Stomach smooth muscle (tissue), 2 donors: ENCODE data around the gene TMEM8B.
"Not testable (repeated sequence)": the region's sequence is repeated elsewhere in the genome, so short reads cannot be mapped to it uniquely, and the experiment has no call there.

Experiments used
- H3K27ac ChIP-seq: one replicate; pipeline ENCODE4 v1.7.0; 2013; ENCODE audit warnings: mild to moderate bottlenecking, low read length, inconsistent platforms
- H3K27me3 ChIP-seq, 2 donors: one replicate each; pipeline ENCODE4 v1.7.0; 2013; ENCODE audit warnings: low read length in 2 of 2; ENCODE audit not compliant: insufficient read depth in 2 of 2, control insufficient read depth in 1 of 2
- H3K36me3 ChIP-seq, 2 donors: one replicate each; pipeline ENCODE4 v1.7.0; 2013; ENCODE audit warnings: low read length in 2 of 2; ENCODE audit not compliant: control insufficient read depth in 2 of 2, insufficient read depth in 2 of 2
- H3K4me1 ChIP-seq: one replicate; pipeline ENCODE4 v1.7.0; 2013; ENCODE audit warnings: low read length; ENCODE audit not compliant: control insufficient read depth, insufficient read depth
- H3K4me3 ChIP-seq, 2 donors: one replicate each; pipeline ENCODE4 v1.7.0; 2013; ENCODE audit warnings: low read length in 2 of 2
- H3K9ac ChIP-seq, 2 donors: one replicate each; pipeline ENCODE4 v1.7.0; 2013; ENCODE audit warnings: low read length in 2 of 2, mild to moderate bottlenecking in 1 of 2
- H3K9me3 ChIP-seq, 2 donors: one replicate each; pipeline ENCODE4 v1.7.0; 2013; ENCODE audit warnings: low read length in 2 of 2; ENCODE audit not compliant: control insufficient read depth in 2 of 2
- donor health status: healthy.
- donor health status: Pancreatic carcinoma.

Gene TMEM8B

GRCh38 chr9:35897376-35898099 is 68.5 kb downstream of the TMEM8B start:
- not testable (repeated sequence) for H3K9me3 ChIP-seq, H3K36me3 ChIP-seq, H3K9ac ChIP-seq, H3K27me3 ChIP-seq, H3K27ac ChIP-seq, H3K4me3 ChIP-seq, H3K4me1 ChIP-seq

- no peaks in the 10 kb centered on the region for H3K36me3 ChIP-seq
- no peak overlapping the region for H3K9ac ChIP-seq
- H3K4me3 ChIP-seq, result no peak overlapping the region
- no peak overlapping the region for H3K27ac ChIP-seq
- no peaks in the 10 kb centered on the region for H3K4me1 ChIP-seq
- H3K27me3 ChIP-seq, result peaks cover 0 to 3% of the 10 kb centered on the region in 2 donors
- no peaks in the 10 kb centered on the region for H3K9me3 ChIP-seq
These were observed 69.3 kb downstream of the TMEM8B start for GRCh38 chr9:35898337-35898736.

- Histone ChIP-seq H3K27ac (no peak overlapping the region), H3K36me3 (no peaks in the 10 kb centered on the region), H3K4me3 (no peak overlapping the region), H3K27me3 (peaks cover 0 to 3% of the 10 kb centered on the region in 2 donors), H3K9me3 (no peaks in the 10 kb centered on the region), H3K4me1 (no peaks in the 10 kb centered on the region), H3K9ac (no peak overlapping the region)
These were observed 70.0 kb downstream of the TMEM8B start for GRCh38 chr9:35899021-35899420.

- Histone ChIP-seq H3K27ac (no peak overlapping the region), H3K4me1 (peaks cover 34% of the 10 kb centered on the region), H3K36me3 (no peaks in the 10 kb centered on the region), H3K9ac (no peak overlapping the region), H3K9me3 (no peaks in the 10 kb centered on the region), H3K4me3 (no peak overlapping the region), H3K27me3 (peaks cover 0 to 3% of the 10 kb centered on the region in 2 donors)
These were observed 74.0 kb downstream of the TMEM8B start for GRCh38 chr9:35903049-35903448.

DNA sequence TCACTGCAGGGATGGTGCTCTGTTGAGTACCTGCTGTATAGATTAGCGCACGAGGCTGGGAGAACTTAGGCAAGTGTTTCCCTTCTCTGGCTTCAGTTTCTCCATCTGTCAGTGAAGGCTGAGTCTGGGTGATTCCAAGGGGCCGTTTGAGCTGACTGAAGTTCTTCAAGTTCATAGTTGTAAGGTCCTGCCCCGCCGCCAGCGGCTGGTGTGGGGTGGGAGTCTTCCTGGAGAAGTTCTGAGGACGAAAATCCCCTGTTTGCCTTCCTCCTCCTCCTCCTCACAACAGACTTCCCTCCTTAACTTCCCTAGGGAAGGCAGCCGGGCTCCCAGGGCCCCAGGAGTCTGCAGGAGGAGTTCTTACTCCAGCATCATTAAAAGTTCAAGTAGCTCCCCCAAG is 75.3 kb downstream of the TMEM8B start:
- Histone ChIP-seq H3K27ac (peak overlapping the region; percentile 11), H3K9ac (no peak overlapping the region), H3K27me3 (peaks cover 0 to 3% of the 10 kb centered on the region in 2 donors), H3K36me3 (no peaks in the 10 kb centered on the region), H3K9me3 (no peaks in the 10 kb centered on the region), H3K4me3 (no peak overlapping the region), H3K4me1 (peaks cover 46% of the 10 kb centered on the region)

DNA sequence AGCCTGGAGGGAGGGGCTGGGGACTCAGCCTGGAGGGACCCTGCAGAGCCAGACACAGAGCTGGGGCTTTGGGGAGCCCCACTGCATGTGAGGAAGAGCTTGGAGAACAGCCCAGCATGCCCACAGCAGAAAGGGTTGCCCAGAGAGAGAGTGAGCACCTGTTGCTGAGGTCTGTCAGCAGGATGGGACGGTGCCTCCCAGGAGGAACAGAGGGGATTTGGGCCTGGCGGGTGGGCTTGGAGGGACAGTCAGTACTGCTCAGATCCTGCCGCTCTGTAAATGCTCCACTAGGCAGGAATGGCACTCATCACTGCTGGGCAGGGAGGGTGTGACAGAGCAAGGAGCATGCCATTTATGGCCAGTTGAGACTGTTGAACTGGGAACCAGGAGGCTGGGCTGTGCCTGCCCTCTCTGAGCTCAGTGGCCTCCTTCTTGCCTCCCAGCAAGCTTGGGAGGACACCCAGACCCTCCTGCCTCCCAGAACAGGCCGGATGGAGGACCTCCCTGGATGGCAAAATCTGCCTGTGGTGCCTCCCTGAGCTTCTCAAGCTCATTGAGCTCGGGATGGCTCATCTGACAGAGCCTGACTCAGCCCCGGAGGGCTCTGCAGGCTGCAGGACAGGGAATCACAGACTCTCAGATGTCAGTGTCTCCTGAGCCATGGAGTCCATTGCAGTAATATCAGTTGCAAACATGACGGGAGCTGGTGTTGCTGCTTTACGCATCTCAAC is 76.2 kb downstream of the TMEM8B start:
- Histone ChIP-seq H3K9me3 (no peaks in the 10 kb centered on the region), H3K4me1 (peaks cover 55% of the 10 kb centered on the region), H3K4me3 (peak overlapping the region; percentile 15 to 25)

GRCh38 chr9:35905912-35906679 is 77.1 kb downstream of the TMEM8B start, which contains the start of gene HRCT1:
Gene HRCT1 (plus strand): TSS chr9:35906202. CDS start chr9:35906288, 86 bp downstream.
- H3K9me3 ChIP-seq, result no peaks in the 10 kb centered on the region
- H3K27ac ChIP-seq, result peak within 1 kb of the TSS; percentile 81
- H3K4me1 ChIP-seq, result peaks cover 59% of the 10 kb centered on the region
- no peaks in the 10 kb centered on the region for H3K36me3 ChIP-seq
- peak within 1 kb of the TSS in 1 of 2 donors; percentile 42 for H3K9ac ChIP-seq
- peaks cover 0 to 3% of the 10 kb centered on the region in 2 donors for H3K27me3 ChIP-seq
- H3K4me3 ChIP-seq, result peak within 1 kb of the TSS; percentile 25 to 55

More for the DNA sequence above, 76.2 kb downstream of the TMEM8B start:
- Histone ChIP-seq H3K36me3 (no peaks in the 10 kb centered on the region), H3K27me3 (peaks cover 0 to 3% of the 10 kb centered on the region in 2 donors), H3K27ac (peak overlapping the region; percentile 70), H3K9ac (peak overlapping the region in 1 of 2 donors; percentile 13)

GRCh38 chr9:35906923-35907699 is 78.1 kb downstream of the TMEM8B start:
- H3K9me3 ChIP-seq, result no peaks in the 10 kb centered on the region
- H3K27ac ChIP-seq, result peak overlapping the region; percentile 81
- H3K27me3 ChIP-seq, result peaks cover 0 to 3% of the 10 kb centered on the region in 2 donors
- peak overlapping the region; percentile 17 to 55 for H3K4me3 ChIP-seq
- H3K9ac ChIP-seq, result peak overlapping the region; percentile 45 to 58
- peaks cover 59% of the 10 kb centered on the region for H3K4me1 ChIP-seq
- no peaks in the 10 kb centered on the region for H3K36me3 ChIP-seq

- H3K4me1 ChIP-seq, result peaks cover 59% of the 10 kb centered on the region
- H3K27ac ChIP-seq, result peak overlapping the region; percentile 81
- H3K4me3 ChIP-seq, result peak overlapping the region; percentile 28 to 55
- H3K36me3 ChIP-seq, result no peaks in the 10 kb centered on the region
- H3K9me3 ChIP-seq, result no peaks in the 10 kb centered on the region
- H3K9ac ChIP-seq, result peak overlapping the region; percentile 45 to 58
- H3K27me3 ChIP-seq, result no peaks in the 10 kb centered on the region
These were observed 78.9 kb downstream of the TMEM8B start for GRCh38 chr9:35907711-35908503.
